Measurements from ENCODE around the gene KCNV2. TPM values are rescaled to one million over a fixed set of nuclear protein-coding genes. Genes with fewer than 3 reads are reported as not detected.
"Not testable (repeated sequence)": the region's sequence is repeated elsewhere in the genome, so short reads cannot be mapped to it uniquely, and the experiment has no call there.

KCNV2 gene
- total RNA-seq, 2 experiments from 2014 or later, result not detected

- H3K9me3 Mint-ChIP-seq (ENCODE audit: low read depth), result no peaks in the 10 kb centered on the region
- no peaks in the 10 kb centered on the region for H3K27me3 Mint-ChIP-seq
- no peaks in the 10 kb centered on the region for H3K36me3 Mint-ChIP-seq
- no peaks in the 10 kb centered on the region for H3K4me1 Mint-ChIP-seq
- ATAC-seq, result no peak
- CTCF ChIA-PET, result no interaction called here
- H3K27ac Mint-ChIP-seq, result no peak overlapping the region
- no peak for DNase-seq
- H3K4me3 Mint-ChIP-seq, result no peak overlapping the region
These were observed 16.9 kb upstream of the KCNV2 start for GRCh38 chr9:2700398-2700797.

GRCh38 chr9:2700909-2701550 lies 16.3 kb upstream of the KCNV2 start:
- no peaks in the 10 kb centered on the region for H3K4me1 Mint-ChIP-seq

GRCh38 chr9:2704504-2704903 lies 12.8 kb upstream of the KCNV2 start:
- ATAC-seq (no peak), DNase-seq (no peak)
- Mint-ChIP-seq H3K36me3 (no peaks in the 10 kb centered on the region), H3K4me1 (no peaks in the 10 kb centered on the region), H3K4me3 (no peak overlapping the region), H3K27ac (no peak overlapping the region), H3K9me3 (ENCODE audit: low read depth) (no peaks in the 10 kb centered on the region), H3K27me3 (no peaks in the 10 kb centered on the region)
- CTCF ChIA-PET, result no interaction called here

More at GRCh38 chr9:2700909-2701550, 16.3 kb upstream of the KCNV2 start:
- no peak overlapping the region for H3K4me3 Mint-ChIP-seq
- no peaks in the 10 kb centered on the region for H3K36me3 Mint-ChIP-seq
- DNase-seq (no peak), ATAC-seq (no peak)
- H3K9me3 Mint-ChIP-seq (ENCODE audit: low read depth), result no peaks in the 10 kb centered on the region
- H3K27me3 Mint-ChIP-seq, result no peaks in the 10 kb centered on the region
- H3K27ac Mint-ChIP-seq, result no peak overlapping the region
- CTCF ChIA-PET, result no interaction called here

GRCh38 chr9:2707256-2707655 lies 10.1 kb upstream of the KCNV2 start:
- H3K4me1 Mint-ChIP-seq; H3K9me3 Mint-ChIP-seq (ENCODE audit: low read depth); H3K27ac Mint-ChIP-seq; H3K4me3 Mint-ChIP-seq; H3K36me3 Mint-ChIP-seq; ATAC-seq; CTCF ChIA-PET; DNase-seq; H3K27me3 Mint-ChIP-seq: not testable (repeated sequence)

GRCh38 chr9:2709645-2710101 lies 7.6 kb upstream of the KCNV2 start:
- DNase-seq, result no peak
- no peak for ATAC-seq
- CTCF ChIA-PET, result interaction anchor here (0.6 kb wide), 1 partner anchor 35 kb away, joined by 3 read pairs; no protein-coding TSS in a partner anchor
- Mint-ChIP-seq H3K27ac (no peak overlapping the region), H3K4me1 (no peaks in the 10 kb centered on the region), H3K36me3 (no peaks in the 10 kb centered on the region), H3K4me3 (no peak overlapping the region), H3K27me3 (no peaks in the 10 kb centered on the region), H3K9me3 (ENCODE audit: low read depth) (no peaks in the 10 kb centered on the region)

GRCh38 chr9:2711716-2712115 lies 5.6 kb upstream of the KCNV2 start:
- no peaks in the 10 kb centered on the region for H3K36me3 Mint-ChIP-seq
- no peaks in the 10 kb centered on the region for H3K4me1 Mint-ChIP-seq
- DNase-seq (no peak), ATAC-seq (no peak)
- no peak overlapping the region for H3K4me3 Mint-ChIP-seq
- no peak overlapping the region for H3K27ac Mint-ChIP-seq
- no peaks in the 10 kb centered on the region for H3K9me3 Mint-ChIP-seq (ENCODE audit: low read depth)
- CTCF ChIA-PET, result no interaction called here
- no peaks in the 10 kb centered on the region for H3K27me3 Mint-ChIP-seq

GRCh38 chr9:2718001-2718697 lies 839 bp downstream of the KCNV2 start:
- CTCF ChIA-PET, result no interaction called here
- no peaks in the 10 kb centered on the region for H3K27me3 Mint-ChIP-seq
- no peak overlapping the region for H3K4me3 Mint-ChIP-seq
- H3K27ac Mint-ChIP-seq, result no peak overlapping the region
- H3K9me3 Mint-ChIP-seq (ENCODE audit: low read depth), result peaks cover 4% of the 10 kb centered on the region
- no peak for DNase-seq
- H3K36me3 Mint-ChIP-seq, result peaks cover 19% of the 10 kb centered on the region
- no peak for ATAC-seq
- H3K4me1 Mint-ChIP-seq, result no peaks in the 10 kb centered on the region

- Mint-ChIP-seq H3K36me3 (peaks cover 19% of the 10 kb centered on the region), H3K27ac (no peak overlapping the region), H3K27me3 (no peaks in the 10 kb centered on the region), H3K9me3 (ENCODE audit: low read depth) (peaks cover 4% of the 10 kb centered on the region), H3K4me1 (no peaks in the 10 kb centered on the region), H3K4me3 (no peak overlapping the region)
- DNase-seq (no peak), ATAC-seq (no peak)
- CTCF ChIA-PET, result no interaction called here
These were observed 1.4 kb downstream of the KCNV2 start for GRCh38 chr9:2718698-2719033.

GRCh38 chr9:2720179-2720654 lies 2.9 kb downstream of the KCNV2 start:
- Mint-ChIP-seq H3K4me3 (no peak overlapping the region), H3K9me3 (ENCODE audit: low read depth) (peaks cover 4% of the 10 kb centered on the region), H3K36me3 (peaks cover 19% of the 10 kb centered on the region), H3K4me1 (no peaks in the 10 kb centered on the region), H3K27me3 (no peaks in the 10 kb centered on the region), H3K27ac (no peak overlapping the region)
- DNase-seq (no peak), ATAC-seq (no peak)
- CTCF ChIA-PET, result no interaction called here

- H3K36me3 Mint-ChIP-seq, result peaks cover 16% of the 10 kb centered on the region
- CTCF ChIA-PET, result no interaction called here
- no peak for DNase-seq
- H3K27ac Mint-ChIP-seq, result no peak overlapping the region
- H3K9me3 Mint-ChIP-seq (ENCODE audit: low read depth), result peaks cover 4% of the 10 kb centered on the region
- H3K27me3 Mint-ChIP-seq, result no peaks in the 10 kb centered on the region
- no peak for ATAC-seq
- H3K4me1 Mint-ChIP-seq, result no peaks in the 10 kb centered on the region
- no peak overlapping the region for H3K4me3 Mint-ChIP-seq
These were observed 5.4 kb downstream of the KCNV2 start for GRCh38 chr9:2722715-2723114.

GRCh38 chr9:2723376-2724065 lies 6.2 kb downstream of the KCNV2 start:
- CTCF ChIA-PET, result no interaction called here
- ATAC-seq (no peak), DNase-seq (no peak)
- H3K4me3 Mint-ChIP-seq, result no peak overlapping the region
- H3K36me3 Mint-ChIP-seq, result peaks cover 16% of the 10 kb centered on the region
- peaks cover 4% of the 10 kb centered on the region for H3K9me3 Mint-ChIP-seq (ENCODE audit: low read depth)
- H3K27me3 Mint-ChIP-seq, result no peaks in the 10 kb centered on the region
- peaks cover 2% of the 10 kb centered on the region for H3K4me1 Mint-ChIP-seq
- no peak overlapping the region for H3K27ac Mint-ChIP-seq

- DNase-seq (no peak), ATAC-seq (no peak)
- Mint-ChIP-seq H3K4me3 (no peak overlapping the region), H3K36me3 (peaks cover 2% of the 10 kb centered on the region), H3K27me3 (no peaks in the 10 kb centered on the region), H3K27ac (no peak overlapping the region), H3K4me1 (peaks cover 2% of the 10 kb centered on the region), H3K9me3 (ENCODE audit: low read depth) (no peaks in the 10 kb centered on the region)
- CTCF ChIA-PET, result no interaction called here
These were observed 7.8 kb downstream of the KCNV2 start for GRCh38 chr9:2725126-2725525.

- no peak overlapping the region for H3K27ac Mint-ChIP-seq
- peaks cover 2% of the 10 kb centered on the region for H3K4me1 Mint-ChIP-seq
- H3K4me3 Mint-ChIP-seq, result no peak overlapping the region
- DNase-seq, result no peak
- H3K9me3 Mint-ChIP-seq (ENCODE audit: low read depth), result no peaks in the 10 kb centered on the region
- no peaks in the 10 kb centered on the region for H3K27me3 Mint-ChIP-seq
- ATAC-seq, result no peak
- CTCF ChIA-PET, result no interaction called here
- H3K36me3 Mint-ChIP-seq, result no peaks in the 10 kb centered on the region
These were observed 8.8 kb downstream of the KCNV2 start for GRCh38 chr9:2725898-2726649.
